Measurements from ENCODE around the gene RTN4R.

RTN4R gene

GRCh38 chr22:20192972-20193760 lies 75.0 kb downstream of the RTN4R start:
- no peaks in the 10 kb centered on the region for H3K27me3 ChIP-seq (ENCODE audit: insufficient read depth, low read length)
- no peak overlapping the region for H3K4me3 ChIP-seq (ENCODE audit: low read length)
- no peaks in the 10 kb centered on the region for H3K4me1 ChIP-seq (ENCODE audit: insufficient read depth, low read length)
- H3K36me3 ChIP-seq (ENCODE audit: insufficient read depth, low read length) = no peaks in the 10 kb centered on the region
- WGBS = 82% methylated on average over 20 of the region's 20 CpGs
- no peak overlapping the region for H3K27ac ChIP-seq (ENCODE audit: low read depth, low read length)
- no peaks in the 10 kb centered on the region for H3K9me3 ChIP-seq (ENCODE audit: insufficient read depth, low read depth, low read length)
- H3K9ac ChIP-seq (ENCODE audit: low read depth, low read length) = no peak overlapping the region

DNA sequence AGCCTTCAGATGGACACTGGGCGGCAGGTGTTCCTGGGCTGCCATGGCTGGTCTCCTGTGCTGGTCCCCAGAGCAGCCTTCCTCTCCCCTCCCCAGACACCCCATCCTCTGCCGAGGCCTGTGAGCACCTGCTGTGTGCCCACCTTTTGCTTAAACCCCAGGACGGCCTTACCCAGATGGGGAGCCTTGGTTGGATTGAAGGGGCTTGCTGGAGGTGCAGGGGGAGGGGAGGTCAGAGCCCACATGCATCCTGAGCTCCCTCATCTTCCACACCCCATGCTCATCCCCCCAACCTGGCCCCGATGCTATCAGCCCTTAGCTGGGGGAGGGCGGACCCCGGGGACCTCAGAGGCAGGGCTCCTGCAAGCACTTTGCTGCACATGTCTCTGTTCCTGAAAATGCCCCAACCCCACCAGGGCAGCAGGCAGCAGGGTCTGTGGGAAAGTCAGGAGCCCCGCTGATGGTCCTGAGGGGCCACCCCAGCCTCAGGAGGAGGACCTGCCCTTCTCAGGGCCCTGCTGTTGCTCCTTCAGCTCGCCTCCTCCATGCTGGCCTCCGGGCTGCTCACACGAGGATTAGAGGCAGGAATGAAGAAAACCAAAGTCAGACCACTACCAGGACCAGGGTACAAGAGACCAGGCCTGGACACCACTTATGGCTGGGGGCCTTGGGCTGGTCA lies 75.7 kb downstream of the RTN4R start:
- no peak overlapping the region for H3K27ac ChIP-seq (ENCODE audit: low read depth, low read length)
- H3K9me3 ChIP-seq (ENCODE audit: insufficient read depth, low read depth, low read length) = no peaks in the 10 kb centered on the region
- H3K36me3 ChIP-seq (ENCODE audit: insufficient read depth, low read length) = no peaks in the 10 kb centered on the region
- H3K4me1 ChIP-seq (ENCODE audit: insufficient read depth, low read length) = no peaks in the 10 kb centered on the region
- 93% methylated on average over 10 of the region's 10 CpGs for WGBS
- H3K9ac ChIP-seq (ENCODE audit: low read depth, low read length) = no peak overlapping the region
- H3K27me3 ChIP-seq (ENCODE audit: insufficient read depth, low read length) = no peaks in the 10 kb centered on the region
- no peak overlapping the region for H3K4me3 ChIP-seq (ENCODE audit: low read length)

- H3K27me3 ChIP-seq (ENCODE audit: insufficient read depth, low read length) = no peaks in the 10 kb centered on the region
- H3K4me1 ChIP-seq (ENCODE audit: insufficient read depth, low read length) = no peaks in the 10 kb centered on the region
- no peaks in the 10 kb centered on the region for H3K36me3 ChIP-seq (ENCODE audit: insufficient read depth, low read length)
- no peak overlapping the region for H3K27ac ChIP-seq (ENCODE audit: low read depth, low read length)
- WGBS = 90% methylated on average over 8 of the region's 8 CpGs
- H3K9me3 ChIP-seq (ENCODE audit: insufficient read depth, low read depth, low read length) = no peaks in the 10 kb centered on the region
- H3K9ac ChIP-seq (ENCODE audit: low read depth, low read length) = no peak overlapping the region
- no peak overlapping the region for H3K4me3 ChIP-seq (ENCODE audit: low read length)
Observed at GRCh38 chr22:20191803-20192202, 76.3 kb downstream of the RTN4R start.

All from HUES64 (cell line).